Heart left ventricle (tissue), 13 donors: Measurements from ENCODE around the gene PAK4.

Source experiments
- POLR2A ChIP-seq, 2 donors: fragments of 450-650 bp; IDR thresholded peaks; one replicate each; pipeline ENCODE4 v1.6.1; 2017; ENCODE audit warnings: antibody characterized with exemption in 2 of 2, mild to moderate bottlenecking in 2 of 2, moderate library complexity in 2 of 2
- TF ChIP-seq, protein P1 (sequence below), 12 donors: fragments of 200-600 bp; sonication (generic) in 4 of 12; IDR thresholded peaks; one replicate each; pipeline versions ENCODE4 v1.5.0 to v1.8.0; 2018 to 2022; ENCODE audit warnings: antibody characterized with exemption in 12 of 12, mild to moderate bottlenecking in 5 of 12
- donor health status: ischemic (EF 13 %, LVEDD 7.1; RV severe dilation, severe dysfunction).
- donor health status: DM: no; HTN: yes; CAD: no.
- donor health status: DM: no; HTN: no; CAD: no.
- donor health status: ischemic (EF 25% LVEDD 6.9; RV normal size, moderate dysfunction).
- donor health status: ischemic (EF 25% LVEDD 5.7; RV mildly dilated, moderate dysfunction).
- donor health status: ischemic (EF 35%, LVEDD 5.7; RV mildly dilated, moderate dysfunction).
- donor health status: nonischemic (EF 11% LVEDD 7.7; RV severe dilation, severe dysfunction).
- donor health status: DM: yes; HTN: yes; CAD: no.
- donor health status: PGD.
- donor health status: ischemic (EF 29% LVEDD 5.4; RV normal size, mild dysfunction).
- donor health status: nonischemic (EF 23%, LVEDD 6.1; RV moderate dilation, normal function).

GRCh38 chr19:39177736-39178135 lies 52.1 kb downstream of the PAK4 start:
- TF ChIP-seq, protein P1, sequence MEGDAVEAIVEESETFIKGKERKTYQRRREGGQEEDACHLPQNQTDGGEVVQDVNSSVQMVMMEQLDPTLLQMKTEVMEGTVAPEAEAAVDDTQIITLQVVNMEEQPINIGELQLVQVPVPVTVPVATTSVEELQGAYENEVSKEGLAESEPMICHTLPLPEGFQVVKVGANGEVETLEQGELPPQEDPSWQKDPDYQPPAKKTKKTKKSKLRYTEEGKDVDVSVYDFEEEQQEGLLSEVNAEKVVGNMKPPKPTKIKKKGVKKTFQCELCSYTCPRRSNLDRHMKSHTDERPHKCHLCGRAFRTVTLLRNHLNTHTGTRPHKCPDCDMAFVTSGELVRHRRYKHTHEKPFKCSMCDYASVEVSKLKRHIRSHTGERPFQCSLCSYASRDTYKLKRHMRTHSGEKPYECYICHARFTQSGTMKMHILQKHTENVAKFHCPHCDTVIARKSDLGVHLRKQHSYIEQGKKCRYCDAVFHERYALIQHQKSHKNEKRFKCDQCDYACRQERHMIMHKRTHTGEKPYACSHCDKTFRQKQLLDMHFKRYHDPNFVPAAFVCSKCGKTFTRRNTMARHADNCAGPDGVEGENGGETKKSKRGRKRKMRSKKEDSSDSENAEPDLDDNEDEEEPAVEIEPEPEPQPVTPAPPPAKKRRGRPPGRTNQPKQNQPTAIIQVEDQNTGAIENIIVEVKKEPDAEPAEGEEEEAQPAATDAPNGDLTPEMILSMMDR (IDR thresholded peaks at IDR 0.05), result no peak
- TF ChIP-seq POLR2A (IDR thresholded peaks at IDR 0.05), result no peak
